PC-3 (cell line): ENCODE results near the gene WNT3. TPM values are rescaled to one million over a fixed set of nuclear protein-coding genes. Genes with fewer than 3 reads are reported as not detected.
A peak's percentile ranks its signal among the peaks of the same experiment; 100 is the strongest.

ENCODE experiments used
- ATAC-seq: fragments of 200-7000 bp; cut with Tn5 transposase; 2 replicates; pipeline ENCODE4 v1.9.1; 2020; ENCODE audit warnings: mild to moderate bottlenecking, moderate library complexity
- BruUV-seq: library from RNA; stranded (reverse); fragments of 400-500 nt; replicated peaks from 2 replicates; lab custom pipeline; 2021; lab: Mats Ljungman, UMichigan
- CTCF ChIA-PET: fragments of 300-600 bp; sonication (Branson Sonifier 250); formaldehyde crosslinking; loops from one replicate; lab custom pipeline; 2022; ENCODE audit warnings: antibody characterized with exemption; lab: Charles Lee
- POLR2A ChIA-PET: fragments of 300-600 bp; sonication (Branson Sonifier 250); formaldehyde crosslinking; loops from one replicate; lab custom pipeline; 2022; ENCODE audit warnings: antibody characterized with exemption; ENCODE audit not compliant: unreplicated experiment; lab: Charles Lee
- DNase-seq: peaks from one replicate; pipeline ENCODE4 v3.0.0-alpha.2; 2015
- H2AFZ ChIP-seq: fragments of 300-600 bp; sonication (generic); 2 replicates; pipeline ENCODE4 v1.6.0; 2016; ENCODE audit warnings: antibody characterized with exemption, low read length
- H3F3A ChIP-seq: fragments of 300-600 bp; sonication (generic); one replicate; pipeline ENCODE4 v1.6.0; 2017; ENCODE audit warnings: antibody characterized with exemption, low read length, control low read depth, mild to moderate bottlenecking; ENCODE audit not compliant: unreplicated experiment
- H3K27ac ChIP-seq: fragments of 300-600 bp; sonication (generic); 2 replicates; pipeline ENCODE4 v1.5.1; 2016; ENCODE audit warnings: mild to moderate bottlenecking, low read length
- H3K27me3 ChIP-seq: fragments of 300-600 bp; sonication (generic); 2 replicates; pipeline ENCODE4 v1.6.1; 2016; ENCODE audit warnings: low read length, mixed read lengths
- H3K36me3 ChIP-seq: fragments of 300-600 bp; sonication (generic); 2 replicates; pipeline ENCODE4 v1.6.1; 2016; ENCODE audit warnings: low read depth, mixed run types, low read length, mixed read lengths
- H3K4me1 ChIP-seq: fragments of 300-600 bp; sonication (generic); 2 replicates; pipeline ENCODE4 v1.5.1; 2016; ENCODE audit warnings: low read length; ENCODE audit not compliant: insufficient read depth
- H3K4me2 ChIP-seq: fragments of 300-600 bp; sonication (generic); 2 replicates; pipeline ENCODE4 v1.6.0; 2016; ENCODE audit warnings: low read length
- H3K4me3 ChIP-seq: fragments of 300-600 bp; sonication (generic); 2 replicates; pipeline ENCODE4 v1.5.1; 2016; ENCODE audit warnings: mild to moderate bottlenecking, low read length, mixed read lengths
- H3K79me2 ChIP-seq: fragments of 300-600 bp; sonication (generic); 2 replicates; pipeline ENCODE4 v1.6.1; 2017; ENCODE audit warnings: low read length, mixed read lengths
- H3K9ac ChIP-seq: fragments of 300-600 bp; sonication (generic); 2 replicates; pipeline ENCODE4 v1.6.0; 2016; ENCODE audit warnings: mild to moderate bottlenecking, low read length
- H3K9me2 ChIP-seq: fragments of 300-600 bp; sonication (generic); replicated peaks from 2 replicates; pipeline ENCODE4 v1.6.1; 2016; ENCODE audit warnings: mixed run types, low read length, mixed read lengths
- H3K9me3 ChIP-seq: fragments of 300-600 bp; sonication (generic); 2 replicates; pipeline ENCODE4 v1.6.1; 2016; ENCODE audit warnings: low read length, mixed read lengths
- H4K20me1 ChIP-seq: fragments of 300-600 bp; sonication (generic); 2 replicates; pipeline ENCODE4 v1.6.1; 2016; ENCODE audit warnings: low read length, mixed read lengths
- EZH2 ChIP-seq: fragments of 300-600 bp; sonication (generic); IDR thresholded peaks from one replicate; pipeline ENCODE4 v1.6.1; 2017; ENCODE audit warnings: antibody characterized with exemption, mild to moderate bottlenecking, low read length; ENCODE audit not compliant: unreplicated experiment
- EZH2phosphoT487 ChIP-seq: fragments of 300-600 bp; sonication (generic); IDR thresholded peaks from 2 replicates; pipeline ENCODE4 v1.6.1; 2018; ENCODE audit warnings: mild to moderate bottlenecking, antibody characterized with exemption, low read length, borderline replicate concordance
- intact Hi-C: fragments of 100-400 bp; cut with micrococcal nuclease; formaldehyde crosslinking; loops from 2 replicates; pipeline ENCODE4 v1.9.0; 2023
- total RNA-seq: library from RNA; depleted of rRNA; stranded (reverse); fragments of >200 nt; gene quantifications from 2 replicates; pipeline ENCODE4 v1.2.3, GENCODE V29; 2014
- TF ChIP-seq, protein P1 (sequence below): fragments of 300-600 bp; sonication (generic); conservative IDR thresholded peaks from 2 replicates; pipeline ENCODE4 v1.5.1; 2017; ENCODE audit warnings: antibody characterized with exemption, low read depth, mild to moderate bottlenecking, low read length

The WNT3 gene
- total RNA-seq, 1 experiment from 2014 or later: 4.9 TPM

DNA sequence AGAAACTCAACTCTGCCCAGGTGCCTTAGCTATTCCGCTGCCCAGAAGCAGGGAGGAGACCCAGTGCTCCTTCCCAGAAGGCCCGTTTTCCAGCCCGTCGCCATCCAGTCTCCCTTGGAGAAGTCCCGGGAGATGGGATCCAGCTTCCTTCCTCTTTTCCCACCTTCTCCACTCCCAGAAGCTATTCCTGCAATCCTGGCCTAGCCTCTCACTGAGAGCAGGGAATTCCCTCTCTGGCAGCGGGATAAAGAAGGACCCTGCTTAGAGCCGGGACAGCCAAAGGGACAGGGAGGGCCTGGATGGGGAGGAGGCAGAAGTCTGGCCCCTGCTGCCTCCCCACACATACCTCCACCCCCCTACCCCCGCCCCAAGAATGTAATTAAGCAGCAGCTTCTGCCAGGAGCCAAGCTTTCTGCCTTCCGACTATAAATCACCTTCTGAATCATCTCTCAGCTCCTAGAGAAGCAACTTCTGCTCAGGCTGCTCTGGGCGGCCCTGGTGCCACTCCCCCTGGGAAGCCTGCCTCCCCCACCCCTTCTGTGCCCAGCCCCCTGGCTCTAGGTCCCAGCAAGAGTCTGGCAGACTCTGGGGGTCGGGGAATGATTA, 6.4 kb downstream of the WNT3 start:
- ATAC-seq (peak; percentile 68), DNase-seq (no peak)
- ChIA-PET POLR2A (no interaction called here), CTCF (no interaction called here)
- H3K4me3 ChIP-seq: no peak overlapping the region
- no peak overlapping the region for H3K27ac ChIP-seq
- TF ChIP-seq EZH2: no peak
- TF ChIP-seq EZH2phosphoT487: no peak
- TF ChIP-seq, protein P1, sequence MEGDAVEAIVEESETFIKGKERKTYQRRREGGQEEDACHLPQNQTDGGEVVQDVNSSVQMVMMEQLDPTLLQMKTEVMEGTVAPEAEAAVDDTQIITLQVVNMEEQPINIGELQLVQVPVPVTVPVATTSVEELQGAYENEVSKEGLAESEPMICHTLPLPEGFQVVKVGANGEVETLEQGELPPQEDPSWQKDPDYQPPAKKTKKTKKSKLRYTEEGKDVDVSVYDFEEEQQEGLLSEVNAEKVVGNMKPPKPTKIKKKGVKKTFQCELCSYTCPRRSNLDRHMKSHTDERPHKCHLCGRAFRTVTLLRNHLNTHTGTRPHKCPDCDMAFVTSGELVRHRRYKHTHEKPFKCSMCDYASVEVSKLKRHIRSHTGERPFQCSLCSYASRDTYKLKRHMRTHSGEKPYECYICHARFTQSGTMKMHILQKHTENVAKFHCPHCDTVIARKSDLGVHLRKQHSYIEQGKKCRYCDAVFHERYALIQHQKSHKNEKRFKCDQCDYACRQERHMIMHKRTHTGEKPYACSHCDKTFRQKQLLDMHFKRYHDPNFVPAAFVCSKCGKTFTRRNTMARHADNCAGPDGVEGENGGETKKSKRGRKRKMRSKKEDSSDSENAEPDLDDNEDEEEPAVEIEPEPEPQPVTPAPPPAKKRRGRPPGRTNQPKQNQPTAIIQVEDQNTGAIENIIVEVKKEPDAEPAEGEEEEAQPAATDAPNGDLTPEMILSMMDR: no peak
- intact Hi-C loops: no loop called here
- H2AFZ ChIP-seq: no peak overlapping the region
- no peaks in the 10 kb centered on the region for H3K9me3 ChIP-seq
- H3K4me1 ChIP-seq: no peaks in the 10 kb centered on the region
- no peaks in the 10 kb centered on the region for H4K20me1 ChIP-seq
- 0 out of 2 replicates have a peak, but pooled peaks cover under 1% of the 10 kb centered on the region for H3K27me3 ChIP-seq
- H3F3A ChIP-seq: no peaks in the 10 kb centered on the region
- H3K9me2 ChIP-seq: no peaks in the 10 kb centered on the region
- no peak overlapping the region for H3K9ac ChIP-seq
- no peak overlapping the region for H3K4me2 ChIP-seq
- H3K79me2 ChIP-seq: no peaks in the 10 kb centered on the region
- H3K36me3 ChIP-seq: no peaks in the 10 kb centered on the region
- no TSS peak for BruUV-seq

DNA sequence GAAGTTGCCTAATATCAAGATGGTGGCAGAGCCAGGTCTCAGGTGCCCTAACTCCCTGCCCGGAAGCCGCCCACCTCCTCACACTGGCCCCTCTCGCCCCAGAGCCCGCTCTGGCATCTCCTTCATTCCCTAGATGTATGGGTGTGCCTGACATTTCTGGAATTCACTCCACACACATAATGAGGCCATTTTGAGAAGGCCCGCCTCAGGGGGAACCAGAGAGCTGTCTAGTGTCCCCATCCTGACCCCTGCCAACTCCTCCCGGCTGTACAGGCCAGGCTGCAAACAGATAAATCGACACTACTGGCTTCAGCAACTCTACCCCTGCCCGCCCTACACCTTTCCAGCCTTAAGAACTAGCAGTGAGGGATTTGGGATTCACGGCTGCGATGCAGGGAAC, 7.7 kb downstream of the WNT3 start:
- intact Hi-C loops: no loop called here
- CTCF ChIA-PET: no interaction called here
- no TSS peak for BruUV-seq
- TF ChIP-seq EZH2: no peak
- no peak for TF ChIP-seq EZH2phosphoT487
- TF ChIP-seq, protein P1: no peak
- H3K4me1 ChIP-seq: no peaks in the 10 kb centered on the region
- POLR2A ChIA-PET: no interaction called here
- H3K27ac ChIP-seq: no peak overlapping the region
- no peaks in the 10 kb centered on the region for H3F3A ChIP-seq
- H3K4me2 ChIP-seq: no peak overlapping the region
- no peak overlapping the region for H2AFZ ChIP-seq
- H3K27me3 ChIP-seq: no peaks in the 10 kb centered on the region
- DNase-seq (no peak), ATAC-seq (no peak)
- H4K20me1 ChIP-seq: no peaks in the 10 kb centered on the region
- no peak overlapping the region for H3K4me3 ChIP-seq
- H3K9ac ChIP-seq: no peak overlapping the region
- H3K9me2 ChIP-seq: no peaks in the 10 kb centered on the region
- H3K9me3 ChIP-seq: no peaks in the 10 kb centered on the region
- H3K36me3 ChIP-seq: no peaks in the 10 kb centered on the region
- no peaks in the 10 kb centered on the region for H3K79me2 ChIP-seq

DNA sequence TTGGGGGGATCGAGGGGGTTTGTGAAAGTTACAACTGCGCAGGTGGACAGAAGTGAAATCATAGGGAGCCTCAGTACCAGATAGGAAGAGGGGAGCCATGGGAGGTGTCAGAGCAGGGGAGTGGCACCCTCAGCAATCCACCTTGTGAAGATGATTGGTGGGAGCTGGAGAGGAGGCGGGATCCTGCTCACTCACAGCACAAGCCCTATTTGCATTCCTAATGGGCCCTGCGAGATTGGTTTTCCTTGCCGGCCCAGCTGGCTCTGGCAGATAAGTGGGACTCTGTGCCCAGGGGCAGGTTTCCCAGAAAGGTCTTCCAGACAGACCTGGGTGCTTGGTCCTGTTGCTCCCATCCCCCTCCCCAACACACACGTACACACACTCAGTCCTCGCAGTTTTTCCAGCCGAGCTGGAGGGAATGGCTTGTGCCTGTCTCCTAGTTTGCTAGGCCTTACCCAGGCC, 9.4 kb downstream of the WNT3 start:
- no peaks in the 10 kb centered on the region for H3K4me1 ChIP-seq
- no TSS peak for BruUV-seq
- H3K27me3 ChIP-seq: no peaks in the 10 kb centered on the region
- intact Hi-C loops: no loop called here
- H3K9me3 ChIP-seq: no peaks in the 10 kb centered on the region
- no peak overlapping the region for H3K27ac ChIP-seq
- TF ChIP-seq, protein P1: no peak
- TF ChIP-seq EZH2phosphoT487: no peak
- no peak for TF ChIP-seq EZH2
- no peak overlapping the region for H3K4me3 ChIP-seq
- ATAC-seq (no peak), DNase-seq (no peak)
- no peak overlapping the region for H3K9ac ChIP-seq
- CTCF ChIA-PET: no interaction called here
- no peaks in the 10 kb centered on the region for H3F3A ChIP-seq
- no peaks in the 10 kb centered on the region for H3K9me2 ChIP-seq
- POLR2A ChIA-PET: no interaction called here
- no peaks in the 10 kb centered on the region for H3K79me2 ChIP-seq
- no peak overlapping the region for H3K4me2 ChIP-seq
- H3K36me3 ChIP-seq: no peaks in the 10 kb centered on the region
- no peak overlapping the region for H2AFZ ChIP-seq
- no peaks in the 10 kb centered on the region for H4K20me1 ChIP-seq
